ENCODE data around the gene TMEM74B. TPM values are rescaled to one million over a fixed set of nuclear protein-coding genes. Genes with fewer than 3 reads are reported as not detected.
"Not testable (repeated sequence)": the region's sequence is repeated elsewhere in the genome, so short reads cannot be mapped to it uniquely, and the experiment has no call there.

The TMEM74B gene
- under 1 TPM in 1 of 2 experiments, not detected in 1; 0.10 TPM for total RNA-seq

- H3K27me3 Mint-ChIP-seq: peaks cover 38% of the 10 kb centered on the region
- no peak within 1 kb of the TSS for H3K27ac Mint-ChIP-seq
- DNase-seq: no peak
- CTCF ChIA-PET: interaction anchor here (0.9 to 2.1 kb wide), 3 partner anchors 9 to 100 kb away, joined by 3 to 6 read pairs (median 6); no protein-coding TSS in a partner anchor
- H3K36me3 Mint-ChIP-seq (ENCODE audit: low read depth): no peaks in the 10 kb centered on the region
- no peaks in the 10 kb centered on the region for H3K9me3 Mint-ChIP-seq
- POLR2A ChIA-PET: no interaction called here
- peaks cover 10% of the 10 kb centered on the region for H3K4me1 Mint-ChIP-seq
- peak within 1 kb of the TSS; percentile 63 for H3K4me3 Mint-ChIP-seq
Observed at GRCh38 chr20:1184638-1185315, at the start of gene TMEM74B. Gene TMEM74B (minus strand): TSS chr20:1184981. CDS start chr20:1183801, 1,180 bp downstream.

GRCh38 chr20:1232286-1233111, 47.7 kb upstream of the TMEM74B start:
- no peak for DNase-seq
- Mint-ChIP-seq H3K27me3 (peaks cover 28% of the 10 kb centered on the region), H3K9me3 (no peaks in the 10 kb centered on the region), H3K27ac (no peak overlapping the region), H3K36me3 (ENCODE audit: low read depth) (no peaks in the 10 kb centered on the region), H3K4me3 (no peak overlapping the region), H3K4me1 (peaks cover 18% of the 10 kb centered on the region)
- POLR2A ChIA-PET: no interaction called here
- CTCF ChIA-PET: no interaction called here

- no peaks in the 10 kb centered on the region for H3K9me3 Mint-ChIP-seq
- CTCF ChIA-PET: interaction anchor here (1.6 kb wide), 1 partner anchor 11 kb away, joined by 3 read pairs; no protein-coding TSS in a partner anchor
- DNase-seq: no peak
- peaks cover 21% of the 10 kb centered on the region for H3K4me1 Mint-ChIP-seq
- POLR2A ChIA-PET: no interaction called here
- H3K36me3 Mint-ChIP-seq (ENCODE audit: low read depth): no peaks in the 10 kb centered on the region
- peaks cover 43% of the 10 kb centered on the region for H3K27me3 Mint-ChIP-seq
- no peak overlapping the region for H3K4me3 Mint-ChIP-seq
- no peak overlapping the region for H3K27ac Mint-ChIP-seq
Observed at GRCh38 chr20:1229541-1229940, 44.8 kb upstream of the TMEM74B start.

- H3K4me1 Mint-ChIP-seq: peaks cover 19% of the 10 kb centered on the region
- H3K4me3 Mint-ChIP-seq: peak within 1 kb of the TSS; percentile 83
- peak; percentile 81 for DNase-seq
- no peaks in the 10 kb centered on the region for H3K36me3 Mint-ChIP-seq (ENCODE audit: low read depth)
- H3K27ac Mint-ChIP-seq: peak within 1 kb of the TSS; percentile 68
- ChIA-PET CTCF (interaction anchor here (1.1 kb wide), 1 partner anchor 13 kb away, joined by 3 read pairs; no protein-coding TSS in a partner anchor), POLR2A (no interaction called here)
- H3K27me3 Mint-ChIP-seq: peaks cover 50% of the 10 kb centered on the region
- H3K9me3 Mint-ChIP-seq: no peaks in the 10 kb centered on the region
Observed at GRCh38 chr20:1225783-1226654, 41.2 kb upstream of the TMEM74B start, which contains the start of gene RAD21L1. Gene RAD21L1 (plus strand): TSS chr20:1226044. CDS start chr20:1228454, 2,410 bp downstream.

GRCh38 chr20:1225263-1225782, 40.5 kb upstream of the TMEM74B start:
- no peaks in the 10 kb centered on the region for H3K9me3 Mint-ChIP-seq
- H3K27me3 Mint-ChIP-seq: peaks cover 49% of the 10 kb centered on the region
- H3K4me1 Mint-ChIP-seq: peaks cover 19% of the 10 kb centered on the region
- ChIA-PET POLR2A (no interaction called here), CTCF (no interaction called here)
- H3K36me3 Mint-ChIP-seq (ENCODE audit: low read depth): no peaks in the 10 kb centered on the region
- no peak overlapping the region for H3K27ac Mint-ChIP-seq
- DNase-seq: no peak
- H3K4me3 Mint-ChIP-seq: peak overlapping the region; percentile 60

GRCh38 chr20:1224205-1224890, 39.6 kb upstream of the TMEM74B start:
- Mint-ChIP-seq H3K4me3 (peak overlapping the region; percentile 5), H3K4me1 (peaks cover 19% of the 10 kb centered on the region), H3K36me3 (ENCODE audit: low read depth) (no peaks in the 10 kb centered on the region), H3K9me3 (no peaks in the 10 kb centered on the region), H3K27me3 (peaks cover 51% of the 10 kb centered on the region), H3K27ac (no peak overlapping the region)
- ChIA-PET CTCF (interaction anchor here (1.3 kb wide), 1 partner anchor 11 kb away, joined by 3 read pairs; no protein-coding TSS in a partner anchor), POLR2A (no interaction called here)
- no peak for DNase-seq

GRCh38 chr20:1222750-1223149, 38.0 kb upstream of the TMEM74B start:
- H3K4me3 Mint-ChIP-seq; H3K27ac Mint-ChIP-seq; H3K36me3 Mint-ChIP-seq (ENCODE audit: low read depth); CTCF ChIA-PET; DNase-seq; H3K9me3 Mint-ChIP-seq; POLR2A ChIA-PET: not testable (repeated sequence)
- peaks cover 53% of the 10 kb centered on the region for H3K27me3 Mint-ChIP-seq
- H3K4me1 Mint-ChIP-seq: peaks cover 19% of the 10 kb centered on the region

GRCh38 chr20:1216527-1217427, 32.0 kb upstream of the TMEM74B start:
- CTCF ChIA-PET: interaction anchor here (1.0 kb wide), 1 partner anchor 8 kb away, joined by 3 read pairs; no protein-coding TSS in a partner anchor
- DNase-seq; POLR2A ChIA-PET; H3K36me3 Mint-ChIP-seq (ENCODE audit: low read depth); H3K9me3 Mint-ChIP-seq; H3K4me3 Mint-ChIP-seq: not testable (repeated sequence)
- Mint-ChIP-seq H3K27ac (peak overlapping the region; percentile 32), H3K4me1 (peaks cover 34% of the 10 kb centered on the region), H3K27me3 (peaks cover 30% of the 10 kb centered on the region)

- H3K27ac Mint-ChIP-seq: peak overlapping the region; percentile 82
- POLR2A ChIA-PET: no interaction called here
- H3K27me3 Mint-ChIP-seq: peaks cover 25% of the 10 kb centered on the region
- peak overlapping the region; percentile 10 for H3K4me3 Mint-ChIP-seq
- no peaks in the 10 kb centered on the region for H3K36me3 Mint-ChIP-seq (ENCODE audit: low read depth)
- H3K4me1 Mint-ChIP-seq: peaks cover 34% of the 10 kb centered on the region
- CTCF ChIA-PET: interaction anchor here (0.5 kb wide), 1 partner anchor 1255 kb away, joined by 3 read pairs; the partner anchor contains the start of gene SNRPB
- H3K9me3 Mint-ChIP-seq: no peaks in the 10 kb centered on the region
- DNase-seq: peak; percentile 38
Observed at GRCh38 chr20:1215386-1216170, 30.8 kb upstream of the TMEM74B start.

- Mint-ChIP-seq H3K27me3 (peaks cover 22% of the 10 kb centered on the region), H3K36me3 (ENCODE audit: low read depth) (no peaks in the 10 kb centered on the region), H3K4me1 (peaks cover 34% of the 10 kb centered on the region), H3K9me3 (no peaks in the 10 kb centered on the region), H3K4me3 (no peak overlapping the region), H3K27ac (peak overlapping the region; percentile 82)
- CTCF ChIA-PET: interaction anchor here (0.9 kb wide), 1 partner anchor 229 kb away, joined by 3 read pairs; no protein-coding TSS in a partner anchor
- DNase-seq: no peak
- POLR2A ChIA-PET: no interaction called here
Observed at GRCh38 chr20:1214838-1215261, 30.1 kb upstream of the TMEM74B start.

Measured in activated CD4-positive, alpha-beta T cell treated with anti-CD3 and anti-CD28 coated beads, Interleukin-2, amount 10 ng/mL, durations not matched to agents 7 days and 5 days (primary cell).